Stimulated activated CD8-positive, alpha-beta memory T cell treated with anti-CD3 and anti-CD28 coated beads, Interleukin-12 subunit alpha, Interleukin-12 subunit beta, amount 100 ng/mL, for 24 hours (primary cell): ENCODE data around the gene PIP4P1.
"Not testable (repeated sequence)": the region's sequence is repeated elsewhere in the genome, so short reads cannot be mapped to it uniquely, and the experiment has no call there.

ENCODE experiments used
- DNase-seq: peaks from one replicate; pipeline ENCODE4 v3.0.0-alpha.2; 2020; ENCODE audit errors: extremely low read depth

The PIP4P1 gene

GRCh38 chr14:20461225-20462141, at the start of gene PIP4P1:
PIP4P1 (minus strand) TSS chr14:20461434; CDS start chr14:20461325, 109 bp downstream.
- peak; percentile 98 for DNase-seq

- DNase-seq, result no peak
Measured at GRCh38 chr14:20508367-20508766, 47.1 kb upstream of the PIP4P1 start.

- not testable (repeated sequence) for DNase-seq
Measured at GRCh38 chr14:20507537-20507936, 46.3 kb upstream of the PIP4P1 start.

GRCh38 chr14:20506752-20507151, 45.5 kb upstream of the PIP4P1 start:
- not testable (repeated sequence) for DNase-seq

- DNase-seq, result not testable (repeated sequence)
Measured at GRCh38 chr14:20506276-20506675, 45.0 kb upstream of the PIP4P1 start.

- DNase-seq, result no peak
Measured at GRCh38 chr14:20503898-20504297, 42.7 kb upstream of the PIP4P1 start.

- DNase-seq, result no peak
Measured at GRCh38 chr14:20501346-20501745, 40.1 kb upstream of the PIP4P1 start.

- DNase-seq, result no peak
Measured at GRCh38 chr14:20499881-20500280, 38.6 kb upstream of the PIP4P1 start.

GRCh38 chr14:20499108-20499507, 37.9 kb upstream of the PIP4P1 start:
- no peak for DNase-seq

GRCh38 chr14:20498622-20499021, 37.4 kb upstream of the PIP4P1 start:
- DNase-seq, result no peak

- no peak for DNase-seq
Measured at GRCh38 chr14:20494935-20495766, 33.9 kb upstream of the PIP4P1 start.

GRCh38 chr14:20493634-20494033, 32.4 kb upstream of the PIP4P1 start:
- DNase-seq, result no peak

- DNase-seq, result no peak
Measured at GRCh38 chr14:20492486-20492885, 31.3 kb upstream of the PIP4P1 start.

GRCh38 chr14:20490563-20490962, 29.3 kb upstream of the PIP4P1 start:
- no peak for DNase-seq

GRCh38 chr14:20489093-20489994, 28.1 kb upstream of the PIP4P1 start:
- DNase-seq, result no peak

- no peak for DNase-seq
Measured at GRCh38 chr14:20487396-20487725, 26.1 kb upstream of the PIP4P1 start.

GRCh38 chr14:20486684-20487395, 25.6 kb upstream of the PIP4P1 start:
- no peak for DNase-seq

GRCh38 chr14:20485900-20486299, 24.7 kb upstream of the PIP4P1 start:
- no peak for DNase-seq

GRCh38 chr14:20482382-20482781, 21.1 kb upstream of the PIP4P1 start:
- no peak for DNase-seq

- DNase-seq, result no peak
Measured at GRCh38 chr14:20478894-20479293, 17.7 kb upstream of the PIP4P1 start.
